Mesenchymal stem cell (in vitro differentiated cells and primary cell): Measurements from ENCODE around the gene FOXK2.
"Not testable (repeated sequence)": the region's sequence is repeated elsewhere in the genome, so short reads cannot be mapped to it uniquely, and the experiment has no call there.

Experiments used
- DNase-seq: peaks from one replicate; pipeline ENCODE4 v3.0.0-alpha.2; 2013
- H2AFZ ChIP-seq: one replicate; pipeline ENCODE4 v1.6.1; 2013; ENCODE audit warnings: low read depth, mild to moderate bottlenecking, control low read depth, inconsistent platforms, low read length, moderate library complexity
- H2AK5ac ChIP-seq: 2 replicates; pipeline ENCODE4 v1.6.1; 2013; ENCODE audit warnings: low read length, moderate library complexity, mild to moderate bottlenecking, inconsistent platforms; ENCODE audit not compliant: severe bottlenecking
- H2BK120ac ChIP-seq: one replicate; pipeline ENCODE4 v1.6.1; 2013; ENCODE audit warnings: low read depth, mild to moderate bottlenecking, inconsistent platforms, low read length, moderate library complexity
- H2BK12ac ChIP-seq, 2 experiments: one replicate each; pipeline ENCODE4 v1.6.1; 2013; ENCODE audit warnings: inconsistent platforms in 2 of 2, low read length in 2 of 2, mild to moderate bottlenecking in 2 of 2, moderate library complexity in 2 of 2, control low read depth in 1 of 2
- H2BK15ac ChIP-seq: one replicate; pipeline ENCODE4 v1.6.1; 2013; ENCODE audit warnings: mild to moderate bottlenecking, low read depth, inconsistent platforms; ENCODE audit not compliant: poor library complexity, severe bottlenecking
- H2BK5ac ChIP-seq: 2 replicates; pipeline ENCODE4 v1.6.1; 2013; ENCODE audit warnings: low read depth, mild to moderate bottlenecking, low read length, control low read depth, inconsistent platforms; ENCODE audit not compliant: poor library complexity, severe bottlenecking
- H3K14ac ChIP-seq, 2 experiments: one replicate each; pipeline ENCODE4 v1.6.1; 2013; ENCODE audit warnings: inconsistent platforms in 2 of 2, low read length in 2 of 2, control low read depth in 1 of 2, mild to moderate bottlenecking in 1 of 2, moderate library complexity in 1 of 2
- H3K18ac ChIP-seq, 2 experiments: one replicate each; pipeline ENCODE4 v1.6.1; 2013; ENCODE audit warnings: inconsistent platforms in 2 of 2, low read length in 2 of 2, control low read depth in 1 of 2, low read depth in 1 of 2, mild to moderate bottlenecking in 1 of 2
- H3K23ac ChIP-seq, 2 experiments: one replicate each; pipeline ENCODE4 v1.6.1; 2013; ENCODE audit warnings: inconsistent platforms in 2 of 2, low read length in 2 of 2, mild to moderate bottlenecking in 2 of 2, moderate library complexity in 2 of 2, control low read depth in 1 of 2
- H3K27ac ChIP-seq: 2 replicates; pipeline ENCODE4 v1.5.1; 2013; ENCODE audit warnings: mild to moderate bottlenecking, moderate library complexity, low read length, control low read depth, inconsistent platforms; ENCODE audit not compliant: poor library complexity, severe bottlenecking
- H3K27me3 ChIP-seq, 2 experiments: 2 replicates each; pipeline versions ENCODE4 v1.6.1 to v1.7.0; 2013; ENCODE audit warnings: low read length in 2 of 2, mild to moderate bottlenecking in 2 of 2, moderate library complexity in 2 of 2, control low read depth in 1 of 2, inconsistent platforms in 1 of 2; ENCODE audit not compliant: control insufficient read depth in 1 of 2, insufficient read depth in 1 of 2
- H3K36me3 ChIP-seq, 2 experiments: 2 replicates each; pipeline versions ENCODE4 v1.6.1 to v1.7.0; 2013; ENCODE audit warnings: low read length in 2 of 2, control low read depth in 1 of 2, inconsistent platforms in 1 of 2, low read depth in 1 of 2, mild to moderate bottlenecking in 1 of 2; ENCODE audit not compliant: insufficient read depth in 2 of 2, control insufficient read depth in 1 of 2
- H3K4ac ChIP-seq, 2 experiments: one replicate each; pipeline ENCODE4 v1.6.1; 2013; ENCODE audit warnings: inconsistent platforms in 2 of 2, low read length in 2 of 2, mild to moderate bottlenecking in 2 of 2, moderate library complexity in 2 of 2, control low read depth in 1 of 2, low read depth in 1 of 2
- H3K4me1 ChIP-seq: 2 replicates; pipeline ENCODE4 v1.6.1; 2013; ENCODE audit warnings: low read depth, low read length, control low read depth; ENCODE audit not compliant: control insufficient read depth, insufficient read depth
- H3K4me2 ChIP-seq: 2 replicates; pipeline ENCODE4 v1.6.1; 2013; ENCODE audit warnings: low read length, mild to moderate bottlenecking, inconsistent platforms; ENCODE audit not compliant: poor library complexity, severe bottlenecking
- H3K4me3 ChIP-seq, 2 experiments: 2 replicates each; pipeline versions ENCODE4 v1.5.1 to v1.7.0; 2013; ENCODE audit warnings: low read length in 2 of 2, mild to moderate bottlenecking in 2 of 2, control low read depth in 1 of 2, low read depth in 1 of 2; ENCODE audit not compliant: insufficient read depth in 1 of 2
- H3K79me1 ChIP-seq: replicated peaks from 2 replicates; pipeline ENCODE4 v1.6.1; 2013; ENCODE audit warnings: mild to moderate bottlenecking, control low read depth, low read length, inconsistent platforms; ENCODE audit not compliant: poor library complexity, severe bottlenecking
- H3K9ac ChIP-seq: 2 replicates; pipeline ENCODE4 v1.7.0; 2013; ENCODE audit warnings: mild to moderate bottlenecking, low read length, moderate library complexity
- H3K9me3 ChIP-seq: 2 replicates; pipeline ENCODE4 v1.7.0; 2013; ENCODE audit warnings: mild to moderate bottlenecking, low read length; ENCODE audit not compliant: control insufficient read depth
- H4K8ac ChIP-seq: one replicate; pipeline ENCODE4 v1.6.1; 2013; ENCODE audit warnings: inconsistent platforms, mild to moderate bottlenecking, low read length, moderate library complexity
- H4K91ac ChIP-seq: one replicate; pipeline ENCODE4 v1.6.1; 2013; ENCODE audit warnings: mild to moderate bottlenecking, low read length, inconsistent platforms
- WGBS: methylation state at CpG from one replicate; pipeline ENCODE4 v1.1.7; 2013; ENCODE audit warnings: mixed read lengths; 5-methylcytosine and 5-hydroxymethylcytosine counted together

Gene FOXK2

GRCh38 chr17:82507631-82508175 is 11.8 kb upstream of the FOXK2 start:
- H2BK12ac ChIP-seq, result no peak overlapping the region
- no peak overlapping the region for H2AK5ac ChIP-seq
- H2AFZ ChIP-seq, result no peak overlapping the region
- no peak overlapping the region for H2BK120ac ChIP-seq
- H3K27ac ChIP-seq, result no peak overlapping the region
- peaks cover 2% of the 10 kb centered on the region for H3K4me1 ChIP-seq
- 89% methylated on average over 7 of the region's 7 CpGs for WGBS
- no peak overlapping the region for H2BK5ac ChIP-seq
- no peak overlapping the region for H3K4me3 ChIP-seq
- H3K79me1 ChIP-seq, result no peaks in the 10 kb centered on the region
- no peak overlapping the region for H2BK15ac ChIP-seq
- H4K8ac ChIP-seq, result no peak overlapping the region
- H3K36me3 ChIP-seq, result no peaks in the 10 kb centered on the region
- no peak for DNase-seq
- no peaks in the 10 kb centered on the region for H3K9me3 ChIP-seq
- H3K9ac ChIP-seq, result no peak overlapping the region
- H3K23ac ChIP-seq, result no peak overlapping the region
- H3K27me3 ChIP-seq, result no peaks in the 10 kb centered on the region
- H3K4ac ChIP-seq, result no peak overlapping the region
- no peak overlapping the region for H3K14ac ChIP-seq
- H3K4me2 ChIP-seq, result no peak overlapping the region
- H4K91ac ChIP-seq, result no peak overlapping the region
- no peak overlapping the region for H3K18ac ChIP-seq

GRCh38 chr17:82511642-82512041 is 7.9 kb upstream of the FOXK2 start:
- H2BK15ac ChIP-seq, H3K9ac ChIP-seq, H3K4me2 ChIP-seq, H2BK120ac ChIP-seq, H3K4ac ChIP-seq, H2AK5ac ChIP-seq, H3K14ac ChIP-seq, H3K27ac ChIP-seq, H3K79me1 ChIP-seq, DNase-seq, H4K8ac ChIP-seq, H3K4me1 ChIP-seq, H2AFZ ChIP-seq, H4K91ac ChIP-seq, H2BK5ac ChIP-seq, H3K27me3 ChIP-seq, H3K18ac ChIP-seq, H3K4me3 ChIP-seq, H2BK12ac ChIP-seq, H3K9me3 ChIP-seq, H3K36me3 ChIP-seq, H3K23ac ChIP-seq: not testable (repeated sequence)
- WGBS, result 78% methylated on average over 5 of the region's 5 CpGs

- H3K23ac ChIP-seq, H3K9ac ChIP-seq, H2BK15ac ChIP-seq, H3K4me2 ChIP-seq, H3K18ac ChIP-seq, H2AK5ac ChIP-seq, H3K27ac ChIP-seq, H3K14ac ChIP-seq, H3K27me3 ChIP-seq, H4K91ac ChIP-seq, H3K4ac ChIP-seq, H3K79me1 ChIP-seq, H3K4me3 ChIP-seq, H2BK120ac ChIP-seq, H3K36me3 ChIP-seq, DNase-seq, H4K8ac ChIP-seq, H2BK12ac ChIP-seq, H2BK5ac ChIP-seq, H2AFZ ChIP-seq, H3K4me1 ChIP-seq, H3K9me3 ChIP-seq: not testable (repeated sequence)
- WGBS, result 92% methylated on average over 10 of the region's 10 CpGs
Measured at GRCh38 chr17:82513864-82514263, 5.7 kb upstream of the FOXK2 start.

- Histone ChIP-seq H3K4me2 (no peak overlapping the region), H3K9ac (no peak overlapping the region)
- WGBS, result 95% methylated on average over 7 of the region's 10 CpGs
Measured at GRCh38 chr17:82517230-82517865, 2.2 kb upstream of the FOXK2 start.

More at GRCh38 chr17:82517230-82517865, 2.2 kb upstream of the FOXK2 start:
- H3K4ac ChIP-seq, result no peak overlapping the region
- H3K14ac ChIP-seq, result no peak overlapping the region
- H3K27ac ChIP-seq, result no peak overlapping the region
- H2BK12ac ChIP-seq, result no peak overlapping the region
- H3K27me3 ChIP-seq, result no peaks in the 10 kb centered on the region
- H4K8ac ChIP-seq, result no peak overlapping the region
- no peak overlapping the region for H2AK5ac ChIP-seq
- DNase-seq, result no peak
- H3K9me3 ChIP-seq, result no peaks in the 10 kb centered on the region
- no peak overlapping the region for H2BK120ac ChIP-seq
- H3K23ac ChIP-seq, result no peak overlapping the region
- no peak overlapping the region for H2AFZ ChIP-seq
- peaks cover 4% of the 10 kb centered on the region for H3K4me1 ChIP-seq
- no peak overlapping the region for H3K4me3 ChIP-seq
- H2BK15ac ChIP-seq, result no peak overlapping the region
- no peak overlapping the region for H2BK5ac ChIP-seq
- no peak overlapping the region for H3K18ac ChIP-seq
- no peaks in the 10 kb centered on the region for H3K79me1 ChIP-seq
- H4K91ac ChIP-seq, result no peak overlapping the region
- no peaks in the 10 kb centered on the region for H3K36me3 ChIP-seq
